Omental fat pad (tissue), 4 donors: ENCODE data around the gene SLC9B1. TPM values are rescaled to one million over a fixed set of nuclear protein-coding genes. Genes with fewer than 3 reads are reported as not detected.
A peak's percentile ranks its signal among the peaks of the same experiment; 100 is the strongest.
"Not testable (repeated sequence)": the region's sequence is repeated elsewhere in the genome, so short reads cannot be mapped to it uniquely, and the experiment has no call there.

ENCODE experiments used
- ATAC-seq: fragments of 150-250 bp; one replicate; pipeline ENCODE4 v1.9.1; 2016; ENCODE audit warnings: mild to moderate bottlenecking, moderate library complexity; ENCODE audit not compliant: low FRiP score
- DNase-seq: peaks from one replicate; pipeline ENCODE4 v3.0.0-alpha.2; 2019; ENCODE audit warnings: low spot score
- CTCF ChIP-seq, 3 donors: fragments of 450-650 bp; IDR thresholded peaks; one replicate each; pipeline ENCODE4 v1.5.1; 2016 to 2017; ENCODE audit warnings: antibody characterized with exemption in 3 of 3, mild to moderate bottlenecking in 3 of 3, moderate library complexity in 2 of 3
- total RNA-seq, 4 donors: library from RNA; depleted of rRNA; stranded (reverse); fragments of >200 nt; gene quantifications; one replicate each; pipeline ENCODE4 v1.1.0, GENCODE V29; 2016

The SLC9B1 gene
- total RNA-seq, 4 donors from 2014 or later = 0.37 to 1.2 (median 0.83) TPM

DNA sequence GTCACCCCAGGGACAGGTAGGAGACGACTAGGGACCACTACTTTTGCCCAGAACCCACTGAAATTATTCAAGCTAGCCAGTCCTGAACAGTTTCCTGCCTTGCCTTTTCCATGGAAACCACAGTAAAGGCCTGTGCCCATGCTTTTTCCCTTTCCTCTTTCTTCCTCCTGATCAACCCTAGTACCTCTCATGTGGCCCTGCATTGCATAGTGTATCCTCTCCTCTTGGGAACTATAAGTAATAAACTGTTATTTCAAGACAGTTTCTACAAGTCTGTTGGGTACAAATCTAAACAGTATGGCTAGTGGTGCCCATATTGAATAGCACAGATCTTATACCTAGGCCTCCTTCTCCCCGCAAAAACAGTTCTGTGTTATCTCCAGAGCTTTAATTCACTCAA, 136.2 kb downstream of the SLC9B1 start:
- no peak for DNase-seq
- no peak for ATAC-seq
- TF ChIP-seq CTCF (IDR thresholded peaks at IDR 0.05) = no peak

GRCh38 chr4:102881343-102881742, 138.2 kb downstream of the SLC9B1 start:
- TF ChIP-seq CTCF (IDR thresholded peaks at IDR 0.05) = no peak
- no peak for ATAC-seq
- DNase-seq = no peak

GRCh38 chr4:102878901-102879300, 140.6 kb downstream of the SLC9B1 start:
- no peak for TF ChIP-seq CTCF (IDR thresholded peaks at IDR 0.05)
- ATAC-seq (no peak), DNase-seq (no peak)

GRCh38 chr4:102878349-102878748, 141.2 kb downstream of the SLC9B1 start:
- not testable (repeated sequence) for DNase-seq, ATAC-seq

DNA sequence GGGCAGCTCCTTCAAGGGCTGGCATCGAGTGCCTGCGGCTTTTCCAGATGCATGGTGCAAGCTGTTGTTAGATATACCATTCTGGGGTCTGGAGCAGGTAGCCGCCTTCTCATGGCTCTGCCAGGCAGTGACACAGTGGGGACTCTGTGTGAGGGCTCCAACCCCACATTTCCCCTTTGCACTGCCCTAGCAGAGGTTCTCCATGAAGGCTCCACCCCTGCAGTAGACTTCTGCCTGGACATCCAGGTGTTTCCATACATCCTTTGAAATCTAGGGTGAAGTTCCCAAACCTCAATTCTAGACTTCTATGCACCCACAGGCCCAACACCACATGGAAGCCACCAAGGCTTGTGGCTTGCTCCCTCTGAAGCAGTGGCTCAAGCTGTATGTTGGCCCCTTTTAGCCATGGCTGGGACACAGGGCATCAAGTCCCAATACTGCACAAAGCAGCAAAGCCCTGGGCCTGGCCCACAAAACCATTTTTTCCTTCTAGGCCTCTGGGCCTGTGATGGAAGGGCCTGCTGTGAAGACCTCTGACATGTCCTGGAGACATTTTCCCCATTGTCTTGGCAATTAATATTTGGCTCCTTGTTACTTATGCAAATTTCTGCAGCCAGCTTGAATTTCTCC, 141.9 kb downstream of the SLC9B1 start:
- not testable (repeated sequence) for ATAC-seq

GRCh38 chr4:102871772-102872171, 147.7 kb downstream of the SLC9B1 start:
- DNase-seq (no peak), ATAC-seq (no peak)
- TF ChIP-seq CTCF (IDR thresholded peaks at IDR 0.05) = no peak

More for the DNA sequence above, 141.9 kb downstream of the SLC9B1 start:
- DNase-seq = not testable (repeated sequence)

DNA sequence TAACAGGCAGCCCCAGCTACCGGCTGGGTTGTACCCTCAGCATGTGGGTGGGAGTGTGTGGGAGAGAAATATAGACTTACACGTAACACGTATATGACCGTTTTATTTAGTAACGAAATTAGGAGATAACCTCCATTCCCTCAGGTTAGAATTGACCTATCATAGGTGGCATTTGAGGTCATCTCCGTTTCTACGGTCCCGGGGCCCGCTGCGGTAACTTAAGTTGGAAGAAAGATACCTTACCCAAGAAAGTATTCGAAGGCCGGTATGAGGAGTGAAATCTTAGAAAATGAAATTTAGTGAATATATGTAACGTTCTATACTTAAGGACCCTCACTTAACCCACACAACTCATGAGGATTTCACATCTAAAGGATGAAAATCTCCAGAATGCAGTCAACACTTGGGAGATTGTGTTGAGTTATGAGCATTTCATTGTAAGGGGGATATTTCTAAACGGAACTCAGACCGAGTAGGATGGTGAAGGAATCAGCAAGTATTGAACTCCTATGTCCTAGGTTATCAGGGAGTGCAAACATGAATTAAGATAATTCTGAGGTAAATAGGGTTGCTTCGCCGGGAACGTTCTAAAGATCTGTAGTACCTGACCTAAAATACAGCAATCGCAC, 149.8 kb downstream of the SLC9B1 start:
- ATAC-seq (peak; percentile 41), DNase-seq (no peak)
- TF ChIP-seq CTCF (IDR thresholded peaks at IDR 0.05) = no peak

- ATAC-seq = peak; percentile 98
- no peak for TF ChIP-seq CTCF (IDR thresholded peaks at IDR 0.05)
- peak; percentile 59 for DNase-seq
These were observed 150.5 kb downstream of the SLC9B1 start, which contains the start of gene CISD2 for GRCh38 chr4:102868781-102869568. Gene CISD2 (plus strand): TSS chr4:102868992. CDS start chr4:102869085, 93 bp downstream.
